ENCODE measurements around the gene IKZF3. TPM values are rescaled to one million over a fixed set of nuclear protein-coding genes. Genes with fewer than 3 reads are reported as not detected.

Gene IKZF3
- total RNA-seq, 4 donors from 2014 or later: 0.98 to 1.9 (median 1.4) TPM

DNA sequence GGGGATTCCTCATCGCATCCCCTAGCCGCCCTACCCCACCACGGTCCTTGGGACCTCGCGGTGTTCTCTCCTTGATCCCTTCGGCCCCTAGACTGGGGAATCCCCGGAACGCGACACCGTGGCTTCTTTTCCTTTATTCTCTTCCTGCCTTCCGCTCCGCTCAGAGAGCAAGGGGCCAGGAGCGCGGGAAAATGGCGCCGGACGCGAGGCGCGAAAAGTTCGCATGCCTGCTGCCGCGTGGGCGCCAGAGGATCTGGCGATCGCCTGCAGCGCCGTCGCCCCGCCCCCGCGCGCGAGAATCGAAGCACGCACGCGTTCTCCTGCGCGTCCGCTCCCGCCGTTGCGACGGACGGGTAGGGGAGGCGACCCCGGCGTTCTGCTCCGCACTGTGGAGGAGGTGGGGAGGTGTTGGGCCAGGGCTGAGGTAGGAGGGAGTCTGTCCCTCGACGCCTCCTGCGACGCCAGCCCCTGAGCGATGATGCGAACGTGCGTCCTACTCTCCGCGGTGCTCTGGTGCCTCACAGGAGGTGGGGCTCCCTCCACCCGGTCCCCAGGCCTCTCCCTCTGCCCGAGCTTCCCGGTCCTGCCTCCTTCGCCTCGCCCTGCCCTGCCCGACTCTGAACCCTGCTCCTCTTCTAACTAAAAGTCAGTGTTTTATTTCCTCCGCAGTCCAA, 3.9 kb upstream of the IKZF3 start, which contains the start of gene ZPBP2:
ZPBP2 (plus strand) TSS at position 323 of the 674 bp plus-strand sequence; CDS start at position 476, 153 bp downstream.
- TF ChIP-seq, protein P1, sequence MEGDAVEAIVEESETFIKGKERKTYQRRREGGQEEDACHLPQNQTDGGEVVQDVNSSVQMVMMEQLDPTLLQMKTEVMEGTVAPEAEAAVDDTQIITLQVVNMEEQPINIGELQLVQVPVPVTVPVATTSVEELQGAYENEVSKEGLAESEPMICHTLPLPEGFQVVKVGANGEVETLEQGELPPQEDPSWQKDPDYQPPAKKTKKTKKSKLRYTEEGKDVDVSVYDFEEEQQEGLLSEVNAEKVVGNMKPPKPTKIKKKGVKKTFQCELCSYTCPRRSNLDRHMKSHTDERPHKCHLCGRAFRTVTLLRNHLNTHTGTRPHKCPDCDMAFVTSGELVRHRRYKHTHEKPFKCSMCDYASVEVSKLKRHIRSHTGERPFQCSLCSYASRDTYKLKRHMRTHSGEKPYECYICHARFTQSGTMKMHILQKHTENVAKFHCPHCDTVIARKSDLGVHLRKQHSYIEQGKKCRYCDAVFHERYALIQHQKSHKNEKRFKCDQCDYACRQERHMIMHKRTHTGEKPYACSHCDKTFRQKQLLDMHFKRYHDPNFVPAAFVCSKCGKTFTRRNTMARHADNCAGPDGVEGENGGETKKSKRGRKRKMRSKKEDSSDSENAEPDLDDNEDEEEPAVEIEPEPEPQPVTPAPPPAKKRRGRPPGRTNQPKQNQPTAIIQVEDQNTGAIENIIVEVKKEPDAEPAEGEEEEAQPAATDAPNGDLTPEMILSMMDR (IDR thresholded peaks at IDR 0.05; ENCODE audit: low read depth): no peak

DNA sequence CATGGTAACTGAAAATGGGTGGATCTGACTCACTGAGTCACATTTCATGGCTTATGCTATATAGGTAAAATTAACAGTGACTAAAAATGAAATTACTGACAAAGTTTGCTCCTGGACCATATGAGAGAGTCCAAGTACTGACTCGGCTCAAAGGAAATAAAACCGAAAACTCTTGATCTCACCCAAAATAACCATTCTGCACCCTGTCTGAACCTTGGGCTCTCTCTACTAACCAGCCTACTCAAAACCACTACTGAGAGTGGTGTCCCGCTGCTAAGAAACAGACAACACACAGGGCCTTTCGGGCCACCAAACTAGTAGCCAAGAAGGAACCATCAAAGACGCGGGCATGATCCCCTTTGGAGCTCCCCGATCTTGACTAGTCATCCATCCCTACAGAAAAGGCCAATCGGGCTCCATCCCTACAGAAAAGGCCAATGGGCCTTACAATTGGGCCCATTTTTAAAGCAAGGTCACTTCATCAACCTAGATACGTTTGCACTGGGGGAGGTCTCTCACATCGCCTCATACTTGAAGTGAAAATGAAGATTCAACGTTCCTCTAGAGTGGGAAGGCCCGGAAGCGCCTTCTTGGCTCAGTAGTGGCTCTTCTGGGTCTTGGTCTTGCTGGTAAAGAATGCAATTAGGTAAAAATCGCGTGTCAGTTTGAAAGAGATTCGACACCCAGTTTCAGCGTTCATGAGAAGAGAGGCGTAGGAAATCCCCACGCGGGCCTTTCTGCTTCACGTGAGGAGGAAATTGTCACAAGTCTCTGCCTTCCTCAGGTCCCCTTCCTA, 3.2 kb upstream of the IKZF3 start:
- TF ChIP-seq, protein P1 (IDR thresholded peaks at IDR 0.05; ENCODE audit: low read depth): no peak

DNA sequence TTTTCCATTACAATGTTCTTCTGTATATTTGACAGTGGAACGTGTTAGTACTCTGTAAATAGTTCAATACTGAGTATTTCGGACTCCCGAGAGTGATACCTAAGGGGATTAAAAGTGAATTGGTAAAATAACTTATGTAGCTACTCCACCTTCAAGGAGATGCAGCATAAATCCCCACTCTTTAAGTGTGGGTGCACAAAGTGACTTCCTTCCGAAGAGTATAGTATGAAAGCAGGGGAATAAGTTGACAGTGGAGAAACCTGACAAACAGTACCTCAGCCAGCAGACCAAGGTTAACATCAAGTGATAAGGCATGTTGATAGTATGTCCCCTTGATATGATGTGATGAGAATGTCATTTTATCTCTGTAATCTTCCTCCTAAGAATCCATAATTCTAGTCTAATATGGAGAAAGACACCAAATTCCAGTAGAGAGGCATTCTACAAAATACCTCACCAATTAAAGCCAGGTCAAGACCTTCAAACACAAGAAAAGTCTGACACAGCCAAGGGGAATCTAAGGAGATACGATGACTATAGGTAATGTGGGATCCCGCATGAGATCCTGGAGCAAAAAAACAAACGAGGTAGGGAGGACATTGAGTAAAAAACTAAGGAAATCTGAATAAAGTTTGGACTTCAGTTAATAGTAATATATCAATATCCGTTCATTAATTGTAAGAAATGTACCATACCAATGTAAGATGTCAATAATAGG, 2.1 kb upstream of the IKZF3 start:
- TF ChIP-seq, protein P1 (IDR thresholded peaks at IDR 0.05; ENCODE audit: low read depth): no peak

DNA sequence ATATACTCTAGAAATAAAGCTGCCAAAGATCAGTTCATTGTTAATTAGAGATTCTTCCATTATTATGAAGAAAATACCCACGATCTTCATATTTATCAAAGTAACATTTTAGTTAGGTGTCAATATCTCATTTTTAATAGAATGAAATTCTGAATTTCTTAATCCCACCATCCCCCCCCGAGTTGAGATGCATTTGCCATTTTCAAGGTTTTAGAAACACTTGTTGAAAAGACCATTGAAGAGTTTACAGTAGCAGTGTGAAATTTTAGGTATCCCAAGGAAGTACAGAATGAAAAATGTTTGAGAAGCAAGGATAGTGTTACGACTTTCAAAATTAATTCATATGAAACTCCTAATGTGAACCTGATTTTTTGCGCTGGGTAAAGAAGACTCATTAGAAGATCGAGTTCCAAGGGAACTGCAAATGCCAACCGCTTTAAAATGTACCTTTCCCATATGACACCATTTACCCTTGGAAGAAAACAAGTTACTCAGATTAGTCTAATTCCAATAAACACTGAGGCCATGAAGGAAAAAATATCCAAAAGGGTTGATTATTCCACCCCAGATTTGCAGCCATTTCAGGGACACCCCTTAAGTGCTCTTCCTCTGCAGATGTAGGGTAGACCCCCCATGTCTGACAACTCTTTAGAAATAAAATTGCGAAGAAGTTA, 731 bp downstream of the IKZF3 start:
- TF ChIP-seq, protein P1 (IDR thresholded peaks at IDR 0.05; ENCODE audit: low read depth): no peak

DNA sequence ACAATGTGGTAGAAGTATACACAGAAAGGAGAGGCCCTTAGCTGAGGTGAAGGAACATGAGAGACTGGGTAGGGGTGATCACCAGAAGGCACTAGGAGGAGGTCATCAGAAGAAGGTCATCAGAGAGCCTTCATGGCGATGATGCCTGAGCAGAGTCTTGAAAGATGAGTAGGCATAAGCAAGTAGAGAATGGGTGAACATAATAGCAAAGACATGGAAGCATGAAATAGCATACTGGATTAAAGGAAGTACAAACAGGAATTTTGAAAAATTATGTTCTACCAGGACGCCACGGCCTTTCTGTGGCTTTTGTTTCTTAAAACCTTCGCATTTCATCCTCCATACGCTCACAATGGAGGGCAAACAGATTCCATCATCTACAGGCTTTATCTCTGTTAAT, 2.9 kb downstream of the IKZF3 start:
- TF ChIP-seq, protein P1 (IDR thresholded peaks at IDR 0.05; ENCODE audit: low read depth): no peak

DNA sequence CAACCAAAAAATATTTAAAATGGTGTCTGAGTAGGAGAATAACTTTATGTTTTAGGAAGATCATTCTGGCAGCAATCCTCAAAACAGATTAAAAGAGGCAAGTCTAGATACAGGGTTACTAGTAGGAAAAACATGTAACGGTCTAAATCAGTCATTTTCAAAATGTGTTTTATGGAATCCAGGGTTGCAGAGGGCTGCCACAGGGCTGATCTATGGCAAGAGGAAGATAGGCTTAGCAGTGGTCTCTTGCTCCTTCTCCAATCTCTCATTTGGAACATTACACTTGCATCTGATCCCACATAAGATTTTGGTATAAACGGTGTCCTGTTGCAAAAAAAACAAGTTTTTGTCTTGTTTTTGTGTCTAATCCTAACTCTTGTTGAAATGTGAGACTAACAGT, 9.2 kb downstream of the IKZF3 start:
- TF ChIP-seq, protein P1 (IDR thresholded peaks at IDR 0.05; ENCODE audit: low read depth): no peak
